ENCODE results near the gene NKX6-2.

Gene NKX6-2

DNA sequence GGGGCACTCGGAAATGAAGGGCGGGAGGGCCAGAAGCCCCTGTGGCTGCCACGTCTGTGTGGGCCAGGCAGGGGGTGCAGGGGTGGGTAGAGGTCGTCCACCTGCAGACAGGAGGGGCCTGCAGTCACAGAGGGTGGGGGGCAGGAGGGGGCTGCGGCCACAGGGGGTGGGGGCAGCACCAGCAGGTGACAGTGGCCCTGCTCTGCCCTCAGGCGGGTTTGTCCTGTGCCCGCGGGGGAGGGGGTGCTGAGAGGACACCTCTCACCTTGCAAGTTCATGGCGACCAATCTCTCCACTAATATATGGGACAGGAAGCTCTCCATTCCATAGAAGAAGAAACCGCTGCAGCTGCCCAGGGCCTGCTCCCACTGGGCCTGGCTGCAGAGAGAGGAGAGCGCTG lies 26.6 kb upstream of the NKX6-2 start:
- no peak overlapping the region for H3K4me3 ChIP-seq (ENCODE audit: low read depth, low read length, poor library complexity, severe bottlenecking)

GRCh38 chr10:132811891-132812481 lies 26.0 kb upstream of the NKX6-2 start:
- H3K4me1 ChIP-seq (ENCODE audit: insufficient read depth, low read length, severe bottlenecking), result no peaks in the 10 kb centered on the region
- no peaks in the 10 kb centered on the region for H3K27me3 ChIP-seq (ENCODE audit: insufficient read depth, low read length)
- no peak overlapping the region for H3K4me3 ChIP-seq (ENCODE audit: low read depth, low read length, poor library complexity, severe bottlenecking)
- TF ChIP-seq, protein P1, sequence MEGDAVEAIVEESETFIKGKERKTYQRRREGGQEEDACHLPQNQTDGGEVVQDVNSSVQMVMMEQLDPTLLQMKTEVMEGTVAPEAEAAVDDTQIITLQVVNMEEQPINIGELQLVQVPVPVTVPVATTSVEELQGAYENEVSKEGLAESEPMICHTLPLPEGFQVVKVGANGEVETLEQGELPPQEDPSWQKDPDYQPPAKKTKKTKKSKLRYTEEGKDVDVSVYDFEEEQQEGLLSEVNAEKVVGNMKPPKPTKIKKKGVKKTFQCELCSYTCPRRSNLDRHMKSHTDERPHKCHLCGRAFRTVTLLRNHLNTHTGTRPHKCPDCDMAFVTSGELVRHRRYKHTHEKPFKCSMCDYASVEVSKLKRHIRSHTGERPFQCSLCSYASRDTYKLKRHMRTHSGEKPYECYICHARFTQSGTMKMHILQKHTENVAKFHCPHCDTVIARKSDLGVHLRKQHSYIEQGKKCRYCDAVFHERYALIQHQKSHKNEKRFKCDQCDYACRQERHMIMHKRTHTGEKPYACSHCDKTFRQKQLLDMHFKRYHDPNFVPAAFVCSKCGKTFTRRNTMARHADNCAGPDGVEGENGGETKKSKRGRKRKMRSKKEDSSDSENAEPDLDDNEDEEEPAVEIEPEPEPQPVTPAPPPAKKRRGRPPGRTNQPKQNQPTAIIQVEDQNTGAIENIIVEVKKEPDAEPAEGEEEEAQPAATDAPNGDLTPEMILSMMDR (IDR thresholded peaks at IDR 0.05; ENCODE audit: low read length), result no peak
- no peak for TF ChIP-seq EZH2 (IDR thresholded peaks at IDR 0.05; ENCODE audit: borderline replicate concordance, low read length)
- no peaks in the 10 kb centered on the region for H3K79me2 ChIP-seq (ENCODE audit: insufficient read depth, low read length)
- no peak overlapping the region for H3K9ac ChIP-seq (ENCODE audit: low read length)
- H3F3A ChIP-seq (ENCODE audit: insufficient read depth, low read length), result no peaks in the 10 kb centered on the region
- H3K9me3 ChIP-seq (ENCODE audit: low read length), result no peaks in the 10 kb centered on the region
- no peaks in the 10 kb centered on the region for H3K9me2 ChIP-seq (ENCODE audit: low read depth, low read length)
- no peaks in the 10 kb centered on the region for H3K36me3 ChIP-seq (ENCODE audit: insufficient read depth, low read length)
- H4K20me1 ChIP-seq (ENCODE audit: insufficient read depth, low read length), result no peaks in the 10 kb centered on the region
- no peak overlapping the region for H3K4me2 ChIP-seq (ENCODE audit: low read length)
- H3K27ac ChIP-seq (ENCODE audit: low read depth, low read length, poor library complexity, severe bottlenecking), result no peak overlapping the region
- H2AFZ ChIP-seq (ENCODE audit: low read length), result no peak overlapping the region

More for the DNA sequence above, 26.6 kb upstream of the NKX6-2 start:
- no peak for TF ChIP-seq EZH2 (IDR thresholded peaks at IDR 0.05; ENCODE audit: borderline replicate concordance, low read length)
- TF ChIP-seq, protein P1 (IDR thresholded peaks at IDR 0.05; ENCODE audit: low read length), result no peak
- H3K27me3 ChIP-seq (ENCODE audit: insufficient read depth, low read length), result no peaks in the 10 kb centered on the region
- no peaks in the 10 kb centered on the region for H3K9me3 ChIP-seq (ENCODE audit: low read length)
- H2AFZ ChIP-seq (ENCODE audit: low read length), result no peak overlapping the region
- H3K79me2 ChIP-seq (ENCODE audit: insufficient read depth, low read length), result no peaks in the 10 kb centered on the region
- no peak overlapping the region for H3K4me2 ChIP-seq (ENCODE audit: low read length)
- no peaks in the 10 kb centered on the region for H4K20me1 ChIP-seq (ENCODE audit: insufficient read depth, low read length)
- no peaks in the 10 kb centered on the region for H3K4me1 ChIP-seq (ENCODE audit: insufficient read depth, low read length, severe bottlenecking)
- H3F3A ChIP-seq (ENCODE audit: insufficient read depth, low read length), result no peaks in the 10 kb centered on the region
- no peak overlapping the region for H3K27ac ChIP-seq (ENCODE audit: low read depth, low read length, poor library complexity, severe bottlenecking)
- no peaks in the 10 kb centered on the region for H3K36me3 ChIP-seq (ENCODE audit: insufficient read depth, low read length)
- H3K9me2 ChIP-seq (ENCODE audit: low read depth, low read length), result no peaks in the 10 kb centered on the region
- H3K9ac ChIP-seq (ENCODE audit: low read length), result no peak overlapping the region

DNA sequence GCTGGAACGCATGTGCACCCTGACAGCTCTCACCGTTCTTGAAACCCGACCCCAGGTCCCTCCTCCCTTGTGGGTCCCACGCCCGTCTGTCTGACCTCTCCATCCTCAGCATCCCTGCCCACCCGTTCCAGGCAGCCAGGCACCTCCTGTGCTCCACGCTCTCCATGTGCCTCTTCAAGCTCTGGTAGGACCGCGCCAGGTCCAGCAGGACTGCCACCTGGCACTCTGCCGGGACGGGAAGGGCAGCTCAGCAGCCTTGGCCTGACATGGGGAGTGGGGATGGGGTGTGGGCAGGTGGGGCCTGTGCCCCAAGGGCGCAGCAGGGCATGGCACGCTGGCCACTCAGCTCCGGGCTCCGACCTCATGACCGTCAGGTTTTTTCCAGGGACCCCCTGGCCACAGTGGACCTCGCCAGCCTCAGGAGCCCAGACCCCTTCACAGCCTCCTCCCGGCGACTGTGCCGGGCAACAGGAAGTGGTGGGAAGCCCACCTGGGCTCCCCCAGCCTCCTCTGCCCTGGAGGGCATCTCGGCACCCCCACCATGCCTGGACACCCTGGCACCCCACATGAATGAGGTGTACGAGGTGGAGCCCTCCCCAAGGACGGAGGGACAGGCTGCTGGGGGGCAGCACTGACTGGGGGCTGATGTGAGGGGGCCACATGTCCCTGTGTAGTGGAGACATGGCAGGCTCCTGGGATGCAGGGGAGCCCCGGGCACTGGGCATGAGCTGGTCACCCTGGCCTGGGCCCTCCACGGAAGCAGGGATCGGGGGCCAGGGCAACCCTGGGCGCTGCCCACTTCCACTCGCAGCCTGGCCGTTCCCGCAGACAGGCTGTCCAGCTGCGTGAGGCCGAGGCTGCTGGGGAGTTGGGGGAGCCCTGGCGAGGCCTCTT lies 25.1 kb upstream of the NKX6-2 start:
- TF ChIP-seq EZH2 (IDR thresholded peaks at IDR 0.05; ENCODE audit: borderline replicate concordance, low read length), result no peak
- TF ChIP-seq, protein P1 (IDR thresholded peaks at IDR 0.05; ENCODE audit: low read length), result no peak
- Histone ChIP-seq H3K9me2 (ENCODE audit: low read depth, low read length) (no peaks in the 10 kb centered on the region), H2AFZ (ENCODE audit: low read length) (no peak overlapping the region), H3K4me1 (ENCODE audit: insufficient read depth, low read length, severe bottlenecking) (no peaks in the 10 kb centered on the region), H3K9me3 (ENCODE audit: low read length) (no peaks in the 10 kb centered on the region), H3F3A (ENCODE audit: insufficient read depth, low read length) (no peaks in the 10 kb centered on the region), H3K27ac (ENCODE audit: low read depth, low read length, poor library complexity, severe bottlenecking) (no peak overlapping the region), H3K4me2 (ENCODE audit: low read length) (no peak overlapping the region), H4K20me1 (ENCODE audit: insufficient read depth, low read length) (no peaks in the 10 kb centered on the region), H3K79me2 (ENCODE audit: insufficient read depth, low read length) (no peaks in the 10 kb centered on the region), H3K9ac (ENCODE audit: low read length) (no peak overlapping the region), H3K4me3 (ENCODE audit: low read depth, low read length, poor library complexity, severe bottlenecking) (no peak overlapping the region), H3K36me3 (ENCODE audit: insufficient read depth, low read length) (no peaks in the 10 kb centered on the region), H3K27me3 (ENCODE audit: insufficient read depth, low read length) (no peaks in the 10 kb centered on the region)
